Neural progenitor cell (in vitro differentiated cells): ENCODE data around the gene ZNF628. TPM values are rescaled to one million over a fixed set of nuclear protein-coding genes. Genes with fewer than 3 reads are reported as not detected.

Experiments
- DNase-seq: peaks from one replicate; pipeline ENCODE4 v3.0.0-alpha.2; 2016; ENCODE audit warnings: low spot score
- H2AFZ ChIP-seq: fragments of 200-600 bp; sonication (generic); replicated peaks from 2 replicates; pipeline ENCODE4 v1.6.1; 2016; ENCODE audit warnings: antibody characterized with exemption
- H3F3A ChIP-seq: fragments of 200-600 bp; sonication (generic); 2 replicates; pipeline ENCODE4 v1.6.1; 2016; ENCODE audit warnings: antibody characterized with exemption, low read depth
- H3K27ac ChIP-seq: fragments of 200-600 bp; sonication (generic); 2 replicates; pipeline ENCODE4 v1.5.1; 2016; ENCODE audit warnings: mild to moderate bottlenecking
- H3K27me3 ChIP-seq: fragments of 200-600 bp; sonication (generic); 2 replicates; pipeline ENCODE4 v1.6.1; 2016; ENCODE audit warnings: mild to moderate bottlenecking, moderate library complexity
- H3K36me3 ChIP-seq: fragments of 200-600 bp; sonication (generic); 2 replicates; pipeline ENCODE4 v1.5.1; 2016
- H3K4me1 ChIP-seq: fragments of 200-600 bp; sonication (generic); 2 replicates; pipeline ENCODE4 v1.6.1; 2016; ENCODE audit warnings: mixed run types
- H3K4me2 ChIP-seq: fragments of 200-600 bp; sonication (generic); 2 replicates; pipeline ENCODE4 v1.6.1; 2016
- H3K4me3 ChIP-seq: fragments of 200-600 bp; sonication (generic); 2 replicates; pipeline ENCODE4 v1.5.1; 2016
- H3K79me2 ChIP-seq: fragments of 200-600 bp; sonication (generic); 2 replicates; pipeline ENCODE4 v1.6.1; 2016; ENCODE audit warnings: low read depth
- H3K9ac ChIP-seq: fragments of 200-600 bp; sonication (generic); 2 replicates; pipeline ENCODE4 v1.6.1; 2016
- H3K9me3 ChIP-seq: fragments of 200-600 bp; sonication (generic); 2 replicates; pipeline ENCODE4 v1.5.1; 2016; ENCODE audit warnings: low read depth
- H4K20me1 ChIP-seq: fragments of 200-600 bp; sonication (generic); 2 replicates; pipeline ENCODE4 v1.6.1; 2016; ENCODE audit warnings: low read depth
- H3K27ac Mint-ChIP-seq: 3 replicates; pipeline ENCODE4 v1.8.0; 2021; ENCODE audit warnings: mixed read lengths
- H3K27me3 Mint-ChIP-seq: 2 replicates; pipeline ENCODE4 v1.8.0; 2022; ENCODE audit warnings: low read depth, mild to moderate bottlenecking, inconsistent platforms, moderate library complexity, mixed read lengths; ENCODE audit not compliant: insufficient read depth
- H3K36me3 Mint-ChIP-seq: 3 replicates; pipeline ENCODE4 v1.8.0; 2021; ENCODE audit warnings: mixed read lengths
- H3K4me1 Mint-ChIP-seq: 3 replicates; pipeline ENCODE4 v1.8.0; 2021; ENCODE audit warnings: mixed read lengths
- H3K4me3 Mint-ChIP-seq: 3 replicates; pipeline ENCODE4 v1.8.0; 2021; ENCODE audit warnings: mild to moderate bottlenecking, moderate library complexity, mixed read lengths
- H3K9me3 Mint-ChIP-seq: 3 replicates; pipeline ENCODE4 v1.8.0; 2020; ENCODE audit warnings: mixed read lengths
- CTCF ChIP-seq: fragments of 200-600 bp; sonication (generic); IDR thresholded peaks from 2 replicates; pipeline ENCODE4 v1.5.1; 2017; ENCODE audit warnings: antibody characterized with exemption, mild to moderate bottlenecking
- EZH2 ChIP-seq: fragments of 200-600 bp; sonication (generic); IDR thresholded peaks from 2 replicates; pipeline ENCODE4 v1.6.1; 2017; ENCODE audit warnings: antibody characterized with exemption, mild to moderate bottlenecking, moderate library complexity
- EZH2phosphoT487 ChIP-seq: fragments of 200-600 bp; sonication (generic); IDR thresholded peaks from 2 replicates; pipeline ENCODE4 v1.6.1; 2017; ENCODE audit warnings: antibody characterized with exemption
- total RNA-seq: library from RNA; depleted of rRNA; stranded (reverse); fragments of >200 nt; gene quantifications from 2 replicates; pipeline ENCODE4 v1.2.3, GENCODE V29; 2015; ENCODE audit warnings: low replicate concordance

ZNF628 gene
- 5.0 TPM in 1 of 2 replicates, not detected in the other for total RNA-seq

GRCh38 chr19:55476100-55476775 is at the start of gene ZNF628:
TSS of gene ZNF628 (plus strand) at chr19:55476617. CDS start at chr19:55479911, 3,294 bp downstream.
- peak within 1 kb of the TSS; percentile 94 for H2AFZ ChIP-seq

GRCh38 chr19:55431183-55431582 is 45.2 kb upstream of the ZNF628 start:
- no peak overlapping the region for H3K9ac ChIP-seq
- Mint-ChIP-seq H3K27ac (no peak overlapping the region), H3K9me3 (peaks cover 2% of the 10 kb centered on the region), H3K27me3 (peaks cover 6% of the 10 kb centered on the region), H3K4me3 (peak overlapping the region; percentile 39), H3K4me1 (no peaks in the 10 kb centered on the region), H3K36me3 (peaks cover 4% of the 10 kb centered on the region)
- no peaks in the 10 kb centered on the region for H4K20me1 ChIP-seq
- H3K27ac ChIP-seq, result no peak overlapping the region
- H3K4me1 ChIP-seq, result no peaks in the 10 kb centered on the region
- H3K9me3 ChIP-seq, result no peaks in the 10 kb centered on the region
- H3K79me2 ChIP-seq, result no peaks in the 10 kb centered on the region
- no peak overlapping the region for H2AFZ ChIP-seq
- peaks cover 4% of the 10 kb centered on the region for H3K27me3 ChIP-seq
- H3K4me2 ChIP-seq, result no peak overlapping the region
- peaks cover 12% of the 10 kb centered on the region for H3F3A ChIP-seq
- TF ChIP-seq CTCF (no peak), EZH2 (no peak), EZH2phosphoT487 (no peak)
- H3K4me3 ChIP-seq, result no peak overlapping the region
- DNase-seq, result no peak
- H3K36me3 ChIP-seq, result no peaks in the 10 kb centered on the region

More at GRCh38 chr19:55476100-55476775, at the start of gene ZNF628:
- Mint-ChIP-seq H3K36me3 (peaks cover 2% of the 10 kb centered on the region), H3K27me3 (peaks cover 17% of the 10 kb centered on the region), H3K4me1 (peaks cover 49% of the 10 kb centered on the region), H3K27ac (peak within 1 kb of the TSS; percentile 94), H3K9me3 (no peaks in the 10 kb centered on the region), H3K4me3 (peak within 1 kb of the TSS; percentile 95)
- no peaks in the 10 kb centered on the region for H3K27me3 ChIP-seq
- peaks cover 42% of the 10 kb centered on the region for H3K4me1 ChIP-seq
- H3K9me3 ChIP-seq, result no peaks in the 10 kb centered on the region
- peaks cover 53% of the 10 kb centered on the region for H3F3A ChIP-seq
- no peak for TF ChIP-seq CTCF
- no peak for TF ChIP-seq EZH2phosphoT487
- TF ChIP-seq EZH2, result no peak
- DNase-seq, result peak; percentile 100
- no peak within 1 kb of the TSS for H3K9ac ChIP-seq
- no peaks in the 10 kb centered on the region for H3K36me3 ChIP-seq
- no peaks in the 10 kb centered on the region for H4K20me1 ChIP-seq
- peak within 1 kb of the TSS; percentile 78 for H3K4me2 ChIP-seq
- peak within 1 kb of the TSS; percentile 81 for H3K27ac ChIP-seq
- peaks cover 19% of the 10 kb centered on the region for H3K79me2 ChIP-seq
- peak within 1 kb of the TSS; percentile 72 for H3K4me3 ChIP-seq

- H3K27ac ChIP-seq, result no peak overlapping the region
- Mint-ChIP-seq H3K4me3 (peak overlapping the region; percentile 12), H3K36me3 (peaks cover 4% of the 10 kb centered on the region), H3K27ac (no peak overlapping the region), H3K27me3 (peaks cover 11% of the 10 kb centered on the region), H3K9me3 (peaks cover 2% of the 10 kb centered on the region), H3K4me1 (no peaks in the 10 kb centered on the region)
- no peak overlapping the region for H3K4me3 ChIP-seq
- no peak overlapping the region for H3K4me2 ChIP-seq
- no peaks in the 10 kb centered on the region for H3K4me1 ChIP-seq
- H3K36me3 ChIP-seq, result no peaks in the 10 kb centered on the region
- peaks cover 20% of the 10 kb centered on the region for H3F3A ChIP-seq
- H2AFZ ChIP-seq, result no peak overlapping the region
- no peaks in the 10 kb centered on the region for H3K9me3 ChIP-seq
- no peaks in the 10 kb centered on the region for H3K79me2 ChIP-seq
- no peaks in the 10 kb centered on the region for H4K20me1 ChIP-seq
- DNase-seq, result no peak
- no peak overlapping the region for H3K9ac ChIP-seq
- TF ChIP-seq EZH2phosphoT487 (no peak), CTCF (no peak), EZH2 (no peak)
- peaks cover 4% of the 10 kb centered on the region for H3K27me3 ChIP-seq
These were observed 44.0 kb upstream of the ZNF628 start for GRCh38 chr19:55432241-55432959.
